Fibroblast of lung (primary cell): ENCODE data around the gene MINK1.

Experiments
- CTCF ChIP-seq, 2 donors: IDR thresholded peaks in 1 of 2; conservative IDR thresholded peaks in 1 of 2; 1 replicate in 1 of 2; 2 replicates in 1 of 2; pipeline ENCODE4 v1.5.1; 2011 to 2012; ENCODE audit warnings: low read length in 2 of 2, control low read depth in 1 of 2, inconsistent platforms in 1 of 2, low read depth in 1 of 2, mild to moderate bottlenecking in 1 of 2
- EZH2 ChIP-seq: IDR thresholded peaks from 2 replicates; pipeline ENCODE4 v1.5.1; 2012; ENCODE audit warnings: low read length, control low read depth, mild to moderate bottlenecking; ENCODE audit errors: missing control alignments

- TF ChIP-seq EZH2 (no peak), CTCF (conservative IDR thresholded peaks at IDR 0.05 in 1 of 2, IDR thresholded peaks at IDR 0.05 in 1 of 2; ENCODE audit: low read depth in 1 of 2, low read length in 2 of 2) (no peak)
Observed at GRCh38 chr17:4947010-4947410, 113.9 kb downstream of the MINK1 start.
